H1 (cell line): ENCODE measurements around the gene MROH8. TPM values are rescaled to one million over a fixed set of nuclear protein-coding genes. Genes with fewer than 3 reads are reported as not detected.

Source experiments
- CTCF ChIA-PET: fragments of 300-600 bp; sonication (Branson Sonifier 250); formaldehyde crosslinking; loops from one replicate; lab custom pipeline; 2021; ENCODE audit not compliant: partially characterized antibody; lab: Charles Lee
- POLR2A ChIA-PET: fragments of 300-600 bp; sonication (Branson Sonifier 250); formaldehyde crosslinking; loops from one replicate; lab custom pipeline; 2021; ENCODE audit warnings: inconsistent platforms; ENCODE audit not compliant: partially characterized antibody; lab: Charles Lee
- DNase-seq, 2 experiments: peaks; one replicate each; pipeline versions ENCODE4 v3.0.0 to v3.0.0-alpha.2; 2010 to 2022; ENCODE audit warnings: low spot score in 2 of 2, low read depth in 1 of 2, mixed read lengths in 1 of 2
- FAIRE-seq: peaks from 2 replicates; lab custom pipeline; 2011; peaks lifted over from hg19 to GRCh38; lab: Jason Lieb, UNC
- H2AFZ ChIP-seq: 2 replicates; pipeline ENCODE4 v1.8.1; 2012; ENCODE audit warnings: low read length, inconsistent platforms
- H2AK5ac ChIP-seq: 2 replicates; pipeline ENCODE4 v1.6.1; 2013; ENCODE audit warnings: low read depth, low read length
- H2BK120ac ChIP-seq: replicated peaks from 2 replicates; pipeline ENCODE3; 2013; ENCODE audit warnings: low read depth, low read length, inconsistent platforms
- H2BK12ac ChIP-seq: 2 replicates; pipeline ENCODE4 v1.6.1; 2013; ENCODE audit warnings: low read depth, low read length
- H2BK15ac ChIP-seq: 2 replicates; pipeline ENCODE4 v1.6.1; 2013; ENCODE audit warnings: low read length
- H2BK20ac ChIP-seq: 2 replicates; pipeline ENCODE4 v1.6.1; 2013; ENCODE audit warnings: low read length
- H2BK5ac ChIP-seq: 2 replicates; pipeline ENCODE4 v1.6.1; 2013; ENCODE audit warnings: low read depth, low read length
- H3K14ac ChIP-seq: 2 replicates; pipeline ENCODE4 v1.6.1; 2013; ENCODE audit warnings: inconsistent platforms; ENCODE audit not compliant: insufficient read length
- H3K18ac ChIP-seq: 2 replicates; pipeline ENCODE4 v1.6.1; 2013; ENCODE audit warnings: low read length; ENCODE audit errors: extremely low read depth
- H3K23ac ChIP-seq: 2 replicates; pipeline ENCODE4 v1.6.1; 2013; ENCODE audit warnings: inconsistent platforms; ENCODE audit not compliant: insufficient read length
- H3K23me2 ChIP-seq: 2 replicates; pipeline ENCODE4 v1.6.1; 2013; ENCODE audit warnings: low read depth, low read length
- H3K27ac ChIP-seq: 2 replicates; pipeline ENCODE4 v1.6.1; 2011; ENCODE audit warnings: low read depth, low read length, inconsistent platforms
- H3K27me3 ChIP-seq, 4 experiments: replicated peaks in 1 of 4; 1 replicate in 1 of 4; 2 replicates in 3 of 4; pipeline versions ENCODE4 v1.6.1 to v1.8.1; 2011 to 2013; ENCODE audit warnings: low read length in 3 of 4, mild to moderate bottlenecking in 3 of 4, inconsistent platforms in 2 of 4, mixed read lengths in 2 of 4, moderate library complexity in 1 of 4; ENCODE audit not compliant: control insufficient read depth in 3 of 4, insufficient read depth in 3 of 4; ENCODE audit errors: extremely low read depth in 1 of 4
- H3K36me3 ChIP-seq, 4 experiments: 2 replicates each; pipeline versions ENCODE4 v1.6.1 to v1.8.1; 2011 to 2013; ENCODE audit warnings: mild to moderate bottlenecking in 4 of 4, low read length in 3 of 4, moderate library complexity in 2 of 4, control low read depth in 1 of 4, inconsistent platforms in 1 of 4; ENCODE audit not compliant: insufficient read depth in 4 of 4, control insufficient read depth in 2 of 4
- H3K4ac ChIP-seq: replicated peaks from 2 replicates; pipeline ENCODE3; 2013; ENCODE audit warnings: low read length, low read depth, mixed read lengths, inconsistent platforms; ENCODE audit not compliant: insufficient read length
- H3K4me1 ChIP-seq, 4 experiments: replicated peaks in 1 of 4; 1 replicate in 1 of 4; 2 replicates in 3 of 4; pipeline versions ENCODE4 v1.6.1 to v1.8.1; 2011 to 2013; ENCODE audit warnings: low read length in 3 of 4, inconsistent platforms in 2 of 4, mixed read lengths in 1 of 4; ENCODE audit not compliant: insufficient read depth in 4 of 4, control insufficient read depth in 3 of 4
- H3K4me2 ChIP-seq, 2 experiments: 2 replicates each; pipeline versions ENCODE4 v1.6.1 to v1.8.1; 2011 to 2013; ENCODE audit warnings: low read depth in 2 of 2, low read length in 2 of 2, control low read depth in 1 of 2, inconsistent platforms in 1 of 2, mild to moderate bottlenecking in 1 of 2; ENCODE audit not compliant: insufficient read depth in 1 of 2
- H3K4me3 ChIP-seq, 4 experiments: fragments of 200-600, 300-600 bp in 1 of 4; sonication (generic), shearing (Covaris generic), sonication (Bioruptor Twin) in 1 of 4; 2 replicates each; pipeline versions ENCODE4 v1.5.1 to v1.8.1; 2011 to 2016; ENCODE audit warnings: low read length in 4 of 4, low read depth in 3 of 4, control low read depth in 2 of 4, inconsistent platforms in 2 of 4, mild to moderate bottlenecking in 2 of 4, mixed read lengths in 1 of 4, moderate library complexity in 1 of 4; ENCODE audit not compliant: insufficient read depth in 2 of 4; ENCODE audit errors: extremely low read depth in 1 of 4
- H3K56ac ChIP-seq: replicated peaks from 2 replicates; pipeline ENCODE3; 2013; ENCODE audit warnings: low read depth, mild to moderate bottlenecking, mixed read lengths, low read length, inconsistent platforms; ENCODE audit not compliant: insufficient read length
- H3K79me1 ChIP-seq: 2 replicates; pipeline ENCODE4 v1.6.1; 2013; ENCODE audit warnings: low read depth, low read length, control low read depth
- H3K79me2 ChIP-seq, 2 experiments: 2 replicates each; pipeline versions ENCODE4 v1.6.1 to v1.8.1; 2012 to 2013; ENCODE audit warnings: low read length in 2 of 2, mild to moderate bottlenecking in 2 of 2, inconsistent platforms in 1 of 2; ENCODE audit not compliant: insufficient read depth in 2 of 2, control insufficient read depth in 1 of 2
- H3K9ac ChIP-seq, 4 experiments: replicated peaks in 1 of 4; 1 replicate in 1 of 4; 2 replicates in 3 of 4; pipeline versions ENCODE4 v1.6.1 to v1.8.1; 2011 to 2013; ENCODE audit warnings: low read depth in 3 of 4, low read length in 3 of 4, control low read depth in 2 of 4, mild to moderate bottlenecking in 2 of 4, moderate library complexity in 2 of 4, inconsistent platforms in 1 of 4; ENCODE audit errors: extremely low read depth in 1 of 4
- H3K9me3 ChIP-seq, 2 experiments: 2 replicates each; pipeline versions ENCODE4 v1.6.1 to v1.8.1; 2012 to 2013; ENCODE audit warnings: mild to moderate bottlenecking in 2 of 2, moderate library complexity in 2 of 2, control low read depth in 1 of 2, inconsistent platforms in 1 of 2, low read depth in 1 of 2, low read length in 1 of 2, mixed read lengths in 1 of 2; ENCODE audit not compliant: insufficient read depth in 2 of 2
- H4K20me1 ChIP-seq, 2 experiments: replicated peaks in 1 of 2; 2 replicates each; pipeline versions ENCODE3 to v1.8.1; 2011 to 2013; ENCODE audit warnings: inconsistent platforms in 2 of 2, low read length in 2 of 2, mild to moderate bottlenecking in 1 of 2; ENCODE audit not compliant: insufficient read depth in 2 of 2, control insufficient read depth in 1 of 2
- H4K5ac ChIP-seq: 2 replicates; pipeline ENCODE4 v1.6.1; 2013; ENCODE audit warnings: low read length, low read depth, mixed read lengths, inconsistent platforms; ENCODE audit not compliant: insufficient read length
- H4K8ac ChIP-seq: 2 replicates; pipeline ENCODE4 v1.8.0; 2013; ENCODE audit warnings: mild to moderate bottlenecking, moderate library complexity, low read length, inconsistent platforms; ENCODE audit not compliant: insufficient read depth; ENCODE audit errors: extremely low read depth
- H4K91ac ChIP-seq: replicated peaks from 2 replicates; pipeline ENCODE3; 2013; ENCODE audit warnings: low read length, mixed read lengths, inconsistent platforms; ENCODE audit not compliant: insufficient read length
- BACH1 ChIP-seq: IDR thresholded peaks from 2 replicates; pipeline ENCODE4 v1.6.1; 2012; ENCODE audit warnings: low read length, improper control_type of control experiment
- CREB1 ChIP-seq: IDR thresholded peaks from 2 replicates; pipeline ENCODE4 v1.6.1; 2012; ENCODE audit warnings: inconsistent platforms
- EP300 ChIP-seq, 2 experiments: IDR thresholded peaks; 1 replicate in 1 of 2; 2 replicates in 1 of 2; pipeline ENCODE4 v1.6.1; 2011 to 2012; ENCODE audit warnings: low read depth in 2 of 2, low read length in 2 of 2, mild to moderate bottlenecking in 2 of 2, borderline replicate concordance in 1 of 2, inconsistent platforms in 1 of 2, moderate library complexity in 1 of 2
- FOSL1 ChIP-seq: IDR thresholded peaks from 2 replicates; pipeline ENCODE4 v1.6.1; 2011; ENCODE audit warnings: mild to moderate bottlenecking, low read depth, low read length, moderate library complexity; ENCODE audit not compliant: insufficient read depth
- GABPA ChIP-seq: IDR thresholded peaks from 2 replicates; pipeline ENCODE4 v1.6.1; 2011; ENCODE audit warnings: mild to moderate bottlenecking, low read length, moderate library complexity, borderline replicate concordance; ENCODE audit not compliant: insufficient read depth
- HDAC2 ChIP-seq, 2 experiments: fragments of 300-600 bp in 1 of 2; sonication (generic) in 1 of 2; IDR thresholded peaks; 2 replicates each; pipeline ENCODE4 v1.6.1; 2011 to 2012; ENCODE audit warnings: low read depth in 2 of 2, low read length in 2 of 2, mild to moderate bottlenecking in 2 of 2, moderate library complexity in 2 of 2, borderline replicate concordance in 1 of 2, inconsistent platforms in 1 of 2
- PHF8 ChIP-seq: fragments of 200-600 bp; sonication (generic); conservative IDR thresholded peaks from 2 replicates; pipeline ENCODE4 v1.7.1; 2012; ENCODE audit warnings: low read depth, mild to moderate bottlenecking, inconsistent platforms, low read length, moderate library complexity
- POU5F1 ChIP-seq: IDR thresholded peaks from 2 replicates; pipeline ENCODE4 v1.6.1; 2011; ENCODE audit warnings: low read depth, mild to moderate bottlenecking, low read length, moderate library complexity
- SIRT6 ChIP-seq: IDR thresholded peaks from one replicate; pipeline ENCODE4 v1.7.1; 2012; ENCODE audit warnings: low read length, inconsistent platforms
- SP2 ChIP-seq: IDR thresholded peaks from 2 replicates; pipeline ENCODE4 v1.6.1; 2012; ENCODE audit warnings: mild to moderate bottlenecking, low read length, inconsistent platforms
- YY1 ChIP-seq: IDR thresholded peaks from 2 replicates; pipeline ENCODE4 v1.6.1; 2011; ENCODE audit warnings: low read depth, mild to moderate bottlenecking, low read length
- WGBS, 2 experiments: shearing (Covaris generic) in 1 of 2; methylation state at CpG; one replicate each; pipeline versions ENCODE4 v1.1.6 to v1.1.7; 2013 to 2015; ENCODE audit warnings: low lambda C conversion rate in 2 of 2, mixed read lengths in 2 of 2, inconsistent platforms in 1 of 2, low coverage in 1 of 2, missing lambda C conversion rate in 1 of 2; ENCODE audit not compliant: insufficient replicate concordance in 2 of 2, insufficient coverage in 1 of 2, insufficient read length in 1 of 2; ENCODE audit errors: extremely low coverage in 1 of 2, missing lambda C conversion rate in 1 of 2; 5-methylcytosine and 5-hydroxymethylcytosine counted together
- polyA plus RNA-seq, 7 experiments: library from polyadenylated mRNA; depleted of rRNA in 3 of 7; stranded (reverse) in 5 of 7; unstranded in 2 of 7; fragments of >200 nt in 5 of 7; fragments of 200-250 nt in 2 of 7; gene quantifications; 1 replicate in 5 of 7; 2 replicates in 1 of 7; 4 replicates in 1 of 7; pipeline versions ENCODE4 v1.2.1 to v1.2.3, GENCODE V29; 2011 to 2013; ENCODE audit warnings: missing spikeins in 2 of 7, mixed read lengths in 2 of 7
- total RNA-seq: library from RNA; stranded (reverse); fragmentation: NEBNext Ultra II Directional; extraction: Animal tissue kit (Norgen Biotek cat#: 25700); gene quantifications from 2 replicates; pipeline ENCODE4 v1.2.1, GENCODE V29; 2021
- TF ChIP-seq, protein P1 (sequence below): IDR thresholded peaks from 2 replicates; pipeline ENCODE4 v1.6.1; 2011; ENCODE audit warnings: low read depth, mild to moderate bottlenecking, low read length; ENCODE audit not compliant: insufficient read depth

The MROH8 gene
- total and polyA plus RNA-seq, 2 of the 8 experiments (the other 6 are each of a cell fraction or from before 2014, with no cell fraction given) = 0.50 to 0.86 TPM

DNA sequence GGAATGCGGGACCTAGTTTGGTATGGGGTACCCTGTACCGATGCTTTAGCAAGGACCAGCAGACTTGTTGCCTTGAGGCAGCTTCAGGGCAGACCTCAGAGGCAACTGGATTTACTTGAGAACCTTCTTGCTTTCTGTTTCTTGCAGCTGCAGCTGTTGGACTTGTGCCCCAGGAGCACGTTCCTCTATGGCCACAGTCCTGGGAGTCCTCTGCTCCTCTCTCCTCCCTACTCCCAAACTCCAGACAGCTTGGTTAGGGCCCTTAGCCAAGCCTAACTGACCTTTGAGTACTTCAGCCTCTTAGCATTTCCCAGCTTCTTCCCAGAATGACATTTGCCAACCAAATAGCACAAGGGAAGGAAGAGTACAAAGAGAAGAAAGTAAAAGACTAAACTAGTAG is 47.5 kb upstream of the MROH8 start:
- H3K79me2 ChIP-seq = no peaks in the 10 kb centered on the region
- no peak overlapping the region for H2AFZ ChIP-seq
- no peak overlapping the region for H2BK15ac ChIP-seq
- no peak overlapping the region for H3K14ac ChIP-seq
- no peak overlapping the region for H3K4ac ChIP-seq
- no peaks in the 10 kb centered on the region; a peak in 1 of 7 replicates for H3K27me3 ChIP-seq
- H4K91ac ChIP-seq = no peak overlapping the region
- POLR2A ChIA-PET = interaction anchor here (1.6 kb wide), 1 partner anchor 47 kb away, joined by 4 read pairs; the partner anchor contains the start of genes MROH8 and RPN2
- H4K8ac ChIP-seq = no peak overlapping the region
- FAIRE-seq = no peak
- peaks cover 4% of the 10 kb centered on the region in 2 experiments for H4K20me1 ChIP-seq
- H3K56ac ChIP-seq = no peak overlapping the region
- no peak overlapping the region for H2BK5ac ChIP-seq
- H4K5ac ChIP-seq = no peak overlapping the region
- H3K18ac ChIP-seq = no peak overlapping the region
- H3K9me3 ChIP-seq = no peaks in the 10 kb centered on the region
- no peak overlapping the region for H3K27ac ChIP-seq
- peaks cover 3% of the 10 kb centered on the region for H3K79me1 ChIP-seq
- no peak overlapping the region for H2BK120ac ChIP-seq
- no peak for TF ChIP-seq POU5F1
- TF ChIP-seq EP300 (IDR thresholded peaks at IDR 0.05; ENCODE audit: borderline replicate concordance in 1 of 2, low read depth in 2 of 2, low read length in 2 of 2) = no peak
- TF ChIP-seq BACH1 = no peak
- TF ChIP-seq SP2 = no peak
- TF ChIP-seq FOSL1 = no peak
- TF ChIP-seq GABPA = no peak
- no peak for TF ChIP-seq CREB1
- TF ChIP-seq HDAC2 (IDR thresholded peaks at IDR 0.05; ENCODE audit: borderline replicate concordance in 1 of 2, low read depth in 2 of 2, low read length in 2 of 2) = no peak
- no peak for TF ChIP-seq SIRT6
- TF ChIP-seq, protein P1, sequence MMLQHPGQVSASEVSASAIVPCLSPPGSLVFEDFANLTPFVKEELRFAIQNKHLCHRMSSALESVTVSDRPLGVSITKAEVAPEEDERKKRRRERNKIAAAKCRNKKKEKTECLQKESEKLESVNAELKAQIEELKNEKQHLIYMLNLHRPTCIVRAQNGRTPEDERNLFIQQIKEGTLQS = no peak
- no peak for TF ChIP-seq YY1
- TF ChIP-seq PHF8 = no peak
- TF ChIP-seq, all 59 proteins: peak for 0
- Histone ChIP-seq H3K36me3 (peaks cover 30 to 91% (median 65%) of the 10 kb centered on the region in 4 experiments), H2AK5ac (no peak overlapping the region), H3K4me1 (peaks cover 7 to 29% (median 14%) of the 10 kb centered on the region in 4 experiments; a peak in 6 of 7 replicates), H2BK20ac (no peak overlapping the region), H2BK12ac (no peak overlapping the region), H3K23me2 (no peaks in the 10 kb centered on the region), H3K23ac (no peak overlapping the region), H3K4me3 (no peak overlapping the region), H3K4me2 (no peak overlapping the region), H3K9ac (no peak overlapping the region)
- DNase-seq = no peak
- CTCF ChIA-PET = interaction anchor here (0.8 to 3.9 kb wide), 4 partner anchors 11 to 35 kb away, joined by 3 to 22 read pairs (median 5); no protein-coding TSS in a partner anchor
- 87% methylated on average over 3 of the region's 3 CpGs; no CpG with 5 or more reads in 1 of the 2 experiments for WGBS, 2 experiments
